Measurements from ENCODE around the gene SARNP. TPM values are rescaled to one million over a fixed set of nuclear protein-coding genes. Genes with fewer than 3 reads are reported as not detected.

The SARNP gene
- total and polyA plus RNA-seq, 9 of the 15 experiments (the other 6 are each of a cell fraction or from before 2014, with no cell fraction given): 70.1 to 400 (median 198) TPM

GRCh38 chr12:55839345-55840140 is 22.0 kb upstream of the SARNP start:
- CTCF ChIA-PET (ENCODE audit: low intra/inter-chr PET ratio): interaction anchor here (0.6 kb wide), 1 partner anchor 19 kb away, joined by 3 read pairs; no protein-coding TSS in a partner anchor
- TF ChIP-seq ZNF717 (CRISPR knock-in tag; IDR thresholded peaks at IDR 0.05) (no peak), ELK3 (CRISPR knock-in tag; IDR thresholded peaks at IDR 0.05) (no peak), ZNF280B (CRISPR knock-in tag; IDR thresholded peaks at IDR 0.05) (no peak), ZNF134 (CRISPR knock-in tag; conservative IDR thresholded peaks at IDR 0.05) (no peak), CREB3L1 (IDR thresholded peaks at IDR 0.05; ENCODE audit: borderline replicate concordance, low read depth) (peak; percentile 30; the same call in 1 of the 2 replicates), L3MBTL2 (IDR thresholded peaks at IDR 0.05) (peak; percentile 21; the same call in 1 of the 2 replicates), SIRT6 (IDR thresholded peaks at IDR 0.05; ENCODE audit: low read depth, low read length) (no peak), SFPQ (IDR thresholded peaks at IDR 0.05; ENCODE audit: low read depth, low read length) (no peak), JUNB (CRISPR knock-in tag; conservative IDR thresholded peaks at IDR 0.05) (no peak), ZNF175 (CRISPR knock-in tag; IDR thresholded peaks at IDR 0.05; ENCODE audit: low read depth) (no peak), NFIC (IDR thresholded peaks at IDR 0.05) (peak; percentile 71), ATF1 (CRISPR knock-in tag; IDR thresholded peaks at IDR 0.05) (no peak), ATF1 (tag; IDR thresholded peaks at IDR 0.05) (0 out of 2 replicates have a peak, but pooled peaks have one; percentile 10), PHF8 (IDR thresholded peaks at IDR 0.05; ENCODE audit: borderline replicate concordance, low read length) (no peak), FOXA3 (CRISPR knock-in tag; conservative IDR thresholded peaks at IDR 0.05 in 1 of 2, IDR thresholded peaks at IDR 0.05 in 1 of 2) (no peak)

More at GRCh38 chr12:55839345-55840140, 22.0 kb upstream of the SARNP start:
- no peaks in the 10 kb centered on the region for H3K79me2 ChIP-seq (ENCODE audit: control insufficient read depth, insufficient read depth, low read length)
- peak; percentile 58 to 71 (median 63) for DNase-seq (ENCODE audit: extremely low read depth in 1 of 4, low spot score in 3 of 4)
- 0 out of 2 replicates have a peak overlapping the region, but pooled peaks have one; percentile 12 for H2AFZ ChIP-seq (ENCODE audit: low read depth, low read length)
- H3K9ac ChIP-seq (ENCODE audit: insufficient read depth in 1 of 2, low read depth in 2 of 2, low read length in 2 of 2): peak overlapping the region in 1 of 2 experiments; percentile 72; a peak in 2 of 4 replicates
- POLR2A ChIA-PET: interaction anchor here (0.6 to 2.4 kb wide), 6 partner anchors 7 to 487 kb away, joined by 3 to 10 read pairs (median 3); partner anchors contain the start of gene DNAJC14
- FAIRE-seq: peak; percentile 86
- BruUV-seq (replicated peaks): no TSS peak
- H3K9me1 ChIP-seq (ENCODE audit: control insufficient read depth, insufficient read depth, low read length): no peaks in the 10 kb centered on the region
- H3K36me3 ChIP-seq (ENCODE audit: control insufficient read depth, insufficient read depth, low read length): no peaks in the 10 kb centered on the region
- no peaks in the 10 kb centered on the region for H4K20me1 ChIP-seq (replicated peaks; ENCODE audit: control insufficient read depth, insufficient read depth, low read length)
- H3K27me3 ChIP-seq (ENCODE audit: control insufficient read depth in 2 of 2, insufficient read depth in 2 of 2, low read length in 2 of 2): no peaks in the 10 kb centered on the region
- H3K4me1 ChIP-seq (replicated peaks in 1 of 2; ENCODE audit: control insufficient read depth in 2 of 2, insufficient read depth in 2 of 2, low read length in 2 of 2): peaks cover 10 to 14% of the 10 kb centered on the region in 2 experiments
- 45% methylated on average over 11 of the region's 11 CpGs for whole genome bisulfite sequencing (ENCODE audit: insufficient coverage, low coverage, missing lambda C conversion rate)
- ATAC-seq: peak; percentile 65
- H3K4me2 ChIP-seq (ENCODE audit: insufficient read depth, low read length): no peak overlapping the region
- intact Hi-C loops (cut with micrococcal nuclease) (no loop called here), in situ Hi-C loops (cut with MboI) (no loop called here)
- no peak overlapping the region for H3K4me3 ChIP-seq
- no peak overlapping the region for H3K27ac ChIP-seq (ENCODE audit: extremely low read depth, low read depth, low read length)
- H3K9me3 ChIP-seq (replicated peaks; ENCODE audit: control insufficient read depth, insufficient read depth, low read depth, low read length): no peaks in the 10 kb centered on the region

Data from K562 (cell line).